Muscle layer of colon (tissue), 2 donors: Measurements from ENCODE around the gene OR2T6.
"Not testable (repeated sequence)": the region's sequence is repeated elsewhere in the genome, so short reads cannot be mapped to it uniquely, and the experiment has no call there.

Experiments used
- H3K27ac ChIP-seq: one replicate; pipeline ENCODE4 v1.7.0; 2013; ENCODE audit warnings: low read depth, mild to moderate bottlenecking, low read length, moderate library complexity
- H3K27me3 ChIP-seq, 2 donors: one replicate each; pipeline ENCODE4 v1.7.0; 2013; ENCODE audit warnings: low read length in 2 of 2, mild to moderate bottlenecking in 2 of 2; ENCODE audit not compliant: insufficient read depth in 2 of 2, control insufficient read depth in 1 of 2
- H3K36me3 ChIP-seq: one replicate; pipeline ENCODE4 v1.7.0; 2013; ENCODE audit warnings: mild to moderate bottlenecking, low read length; ENCODE audit not compliant: insufficient read depth
- H3K4me1 ChIP-seq: one replicate; pipeline ENCODE4 v1.7.0; 2013; ENCODE audit warnings: mild to moderate bottlenecking, low read length; ENCODE audit not compliant: insufficient read depth
- H3K4me3 ChIP-seq, 2 donors: one replicate each; pipeline ENCODE4 v1.7.0; 2013; ENCODE audit warnings: low read length in 2 of 2, low read depth in 1 of 2, mild to moderate bottlenecking in 1 of 2, moderate library complexity in 1 of 2
- H3K9ac ChIP-seq: one replicate; pipeline ENCODE4 v1.7.0; 2013; ENCODE audit warnings: low read length
- H3K9me3 ChIP-seq: one replicate; pipeline ENCODE4 v1.7.0; 2013; ENCODE audit warnings: mild to moderate bottlenecking, low read length
- donor health status: abdominal sarcoma.
- donor health status: Adenocarcinoma of cecum.

OR2T6 gene

GRCh38 chr1:248402748-248403147 is 27.2 kb downstream of the OR2T6 start, which contains the start of gene OR2T1:
TSS of gene OR2T1 (plus strand) at chr1:248403048. CDS start at chr1:248406148, 3,100 bp downstream.
- no peaks in the 10 kb centered on the region for H3K4me1 ChIP-seq
- H3K27me3 ChIP-seq: no peaks in the 10 kb centered on the region
- no peaks in the 10 kb centered on the region for H3K9me3 ChIP-seq
- no peak within 1 kb of the TSS for H3K9ac ChIP-seq
- no peaks in the 10 kb centered on the region for H3K36me3 ChIP-seq
- H3K27ac ChIP-seq: no peak within 1 kb of the TSS
- H3K4me3 ChIP-seq: no peak within 1 kb of the TSS

- H3K9ac ChIP-seq: no peak overlapping the region
- H3K27me3 ChIP-seq: no peaks in the 10 kb centered on the region
- H3K9me3 ChIP-seq: no peaks in the 10 kb centered on the region
- H3K36me3 ChIP-seq: no peaks in the 10 kb centered on the region
- no peak overlapping the region for H3K27ac ChIP-seq
- H3K4me1 ChIP-seq: no peaks in the 10 kb centered on the region
- no peak overlapping the region for H3K4me3 ChIP-seq
Measured at GRCh38 chr1:248404024-248404423, 28.5 kb downstream of the OR2T6 start.

- Histone ChIP-seq H3K27ac (no peak overlapping the region), H3K9ac (no peak overlapping the region), H3K4me3 (no peak overlapping the region), H3K36me3 (no peaks in the 10 kb centered on the region), H3K27me3 (no peaks in the 10 kb centered on the region), H3K9me3 (no peaks in the 10 kb centered on the region), H3K4me1 (no peaks in the 10 kb centered on the region)
Measured at GRCh38 chr1:248406721-248407692, 31.5 kb downstream of the OR2T6 start.

GRCh38 chr1:248416226-248416625 is 40.7 kb downstream of the OR2T6 start:
- Histone ChIP-seq H3K27me3 (no peaks in the 10 kb centered on the region), H3K9ac (no peak overlapping the region)

DNA sequence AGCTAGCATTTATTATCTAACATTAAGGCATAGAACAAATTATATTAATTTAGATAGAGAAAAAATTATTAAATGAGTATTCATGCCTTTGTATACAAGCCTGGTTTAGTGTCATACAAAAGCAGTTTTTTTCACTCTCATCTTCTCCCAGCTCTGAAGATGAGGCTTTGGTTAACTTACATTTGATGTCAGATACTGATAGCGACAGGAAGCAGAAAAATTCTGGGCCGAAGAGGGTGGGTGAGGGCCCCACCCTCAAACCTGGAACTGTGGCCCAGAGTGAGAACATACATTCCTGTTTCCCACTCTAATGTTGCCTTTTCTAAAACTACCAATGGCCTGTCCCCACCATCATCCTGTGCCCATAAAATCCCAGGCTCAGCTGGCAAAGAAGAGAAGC is 42.3 kb downstream of the OR2T6 start:
- no peaks in the 10 kb centered on the region for H3K27me3 ChIP-seq
- no peaks in the 10 kb centered on the region for H3K9me3 ChIP-seq
- H3K4me3 ChIP-seq: no peak overlapping the region
- no peak overlapping the region for H3K27ac ChIP-seq
- H3K36me3 ChIP-seq: no peaks in the 10 kb centered on the region
- no peaks in the 10 kb centered on the region for H3K4me1 ChIP-seq
- H3K9ac ChIP-seq: no peak overlapping the region

More at GRCh38 chr1:248416226-248416625, 40.7 kb downstream of the OR2T6 start:
- Histone ChIP-seq H3K4me1 (no peaks in the 10 kb centered on the region), H3K27ac (no peak overlapping the region), H3K4me3 (no peak overlapping the region), H3K9me3 (no peaks in the 10 kb centered on the region), H3K36me3 (no peaks in the 10 kb centered on the region)

DNA sequence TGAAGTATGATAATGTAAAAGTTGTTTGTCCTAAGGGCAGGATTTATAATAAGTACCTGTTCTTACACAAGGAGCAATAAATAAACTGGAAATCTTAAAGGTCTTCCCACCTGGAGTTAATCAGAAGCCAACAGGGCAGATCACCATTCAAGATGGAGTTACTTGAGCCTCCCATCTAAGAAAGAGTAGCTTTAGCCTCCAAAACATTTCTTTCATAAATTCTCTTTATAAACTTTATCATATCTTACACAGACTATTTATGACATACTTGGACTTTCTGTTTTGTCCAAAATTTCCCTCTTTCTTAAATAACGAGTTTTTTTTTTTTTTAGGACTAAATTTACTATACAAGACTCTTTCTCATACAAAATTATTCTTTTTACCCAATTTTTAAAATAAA is 45.8 kb downstream of the OR2T6 start:
- Histone ChIP-seq H3K36me3 (no peaks in the 10 kb centered on the region), H3K9ac (no peak overlapping the region), H3K27me3 (no peaks in the 10 kb centered on the region), H3K27ac (no peak overlapping the region), H3K4me3 (no peak overlapping the region), H3K4me1 (no peaks in the 10 kb centered on the region), H3K9me3 (no peaks in the 10 kb centered on the region)

DNA sequence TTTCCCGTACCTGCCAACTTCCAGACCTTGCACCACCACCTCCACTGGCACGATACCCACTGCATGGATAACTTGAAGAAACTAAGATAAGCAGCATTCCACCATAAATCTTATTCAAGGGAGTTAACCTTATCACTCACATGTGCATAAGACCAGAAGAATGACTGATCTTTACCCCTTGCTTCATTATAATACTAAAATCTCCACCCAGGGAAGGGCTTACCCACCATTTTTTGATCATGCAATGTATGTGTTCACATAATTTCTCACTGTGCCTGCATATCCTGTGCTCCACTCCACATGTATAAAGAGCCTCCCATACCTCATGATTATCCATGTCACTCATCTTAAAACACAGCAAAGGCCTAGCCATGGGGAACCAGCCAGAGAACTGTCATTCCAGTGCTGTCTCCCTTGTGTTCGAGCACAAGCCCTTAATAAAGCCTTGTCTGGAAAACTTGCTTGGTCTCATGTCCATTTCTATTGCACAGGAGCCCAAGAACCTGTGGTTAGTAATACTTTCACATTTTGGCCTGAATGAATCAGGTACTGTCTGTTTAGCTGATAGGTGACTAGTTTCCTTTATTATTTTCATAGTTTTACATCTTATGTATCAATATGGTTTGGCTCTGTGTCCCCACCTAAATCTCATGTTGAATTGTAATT is 52.1 kb downstream of the OR2T6 start:
- not testable (repeated sequence) for H3K9me3 ChIP-seq, H3K36me3 ChIP-seq, H3K27me3 ChIP-seq, H3K27ac ChIP-seq, H3K4me3 ChIP-seq, H3K4me1 ChIP-seq, H3K9ac ChIP-seq

GRCh38 chr1:248428192-248428533 is 52.6 kb downstream of the OR2T6 start:
- not testable (repeated sequence) for H3K9me3 ChIP-seq, H3K4me1 ChIP-seq, H3K4me3 ChIP-seq, H3K36me3 ChIP-seq, H3K27ac ChIP-seq, H3K9ac ChIP-seq, H3K27me3 ChIP-seq

GRCh38 chr1:248431683-248432082 is 56.1 kb downstream of the OR2T6 start:
- H3K9ac ChIP-seq, H3K36me3 ChIP-seq, H3K9me3 ChIP-seq, H3K27ac ChIP-seq, H3K4me1 ChIP-seq, H3K4me3 ChIP-seq, H3K27me3 ChIP-seq: not testable (repeated sequence)

DNA sequence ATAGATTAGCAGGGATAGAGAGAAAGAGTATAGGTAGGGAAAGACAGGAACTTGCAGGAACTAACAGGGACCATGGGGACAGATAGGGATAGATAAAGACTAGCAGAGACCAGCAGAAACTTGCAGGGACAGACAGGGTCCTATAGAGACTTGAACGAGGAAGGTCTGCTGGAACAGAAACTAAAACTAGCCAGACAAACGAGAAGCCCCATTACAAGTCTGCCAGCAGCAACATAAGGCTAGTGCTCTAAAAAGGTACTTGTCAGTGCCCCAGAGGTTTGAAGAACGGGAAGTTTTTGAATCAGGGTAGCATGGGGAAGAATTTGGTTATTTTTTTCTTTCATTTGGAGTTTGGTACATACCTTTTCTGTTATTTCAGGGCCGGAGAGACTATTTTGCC is 56.7 kb downstream of the OR2T6 start:
- H3K4me3 ChIP-seq, H3K9me3 ChIP-seq, H3K27me3 ChIP-seq, H3K4me1 ChIP-seq, H3K36me3 ChIP-seq, H3K9ac ChIP-seq, H3K27ac ChIP-seq: not testable (repeated sequence)

DNA sequence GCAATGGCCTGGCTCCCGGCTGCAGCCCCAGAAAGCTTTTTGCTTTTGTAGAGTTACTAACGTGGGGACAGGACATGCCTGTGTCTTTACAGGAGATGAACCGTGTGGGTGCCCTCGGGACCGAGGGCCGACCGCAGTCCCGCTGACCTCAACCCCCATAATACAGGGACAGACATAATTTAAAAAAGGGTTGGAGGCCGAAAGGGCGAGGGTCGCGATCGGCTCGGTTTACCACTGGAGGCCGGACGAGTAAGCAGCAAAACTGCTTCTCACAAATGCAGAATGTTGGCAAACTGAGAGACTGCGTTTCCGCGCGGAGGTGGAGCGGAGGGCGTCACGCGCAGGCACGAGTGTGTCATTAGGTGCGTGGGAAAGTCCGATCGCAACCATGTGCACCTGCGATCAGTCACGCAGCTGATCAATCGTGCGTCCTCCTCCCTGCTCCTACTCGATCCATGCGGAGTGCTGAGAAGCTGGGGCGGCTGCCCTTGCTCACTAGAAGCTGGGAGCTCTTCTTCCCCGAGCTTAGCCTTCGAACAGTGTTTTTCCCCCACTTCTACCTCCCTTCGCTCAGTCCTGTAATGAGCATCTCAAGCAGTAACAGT is 58.4 kb downstream of the OR2T6 start:
- H3K4me3 ChIP-seq, H3K27me3 ChIP-seq, H3K27ac ChIP-seq, H3K36me3 ChIP-seq, H3K4me1 ChIP-seq, H3K9me3 ChIP-seq, H3K9ac ChIP-seq: not testable (repeated sequence)
